ENCODE data around the gene TUBB.

DNA sequence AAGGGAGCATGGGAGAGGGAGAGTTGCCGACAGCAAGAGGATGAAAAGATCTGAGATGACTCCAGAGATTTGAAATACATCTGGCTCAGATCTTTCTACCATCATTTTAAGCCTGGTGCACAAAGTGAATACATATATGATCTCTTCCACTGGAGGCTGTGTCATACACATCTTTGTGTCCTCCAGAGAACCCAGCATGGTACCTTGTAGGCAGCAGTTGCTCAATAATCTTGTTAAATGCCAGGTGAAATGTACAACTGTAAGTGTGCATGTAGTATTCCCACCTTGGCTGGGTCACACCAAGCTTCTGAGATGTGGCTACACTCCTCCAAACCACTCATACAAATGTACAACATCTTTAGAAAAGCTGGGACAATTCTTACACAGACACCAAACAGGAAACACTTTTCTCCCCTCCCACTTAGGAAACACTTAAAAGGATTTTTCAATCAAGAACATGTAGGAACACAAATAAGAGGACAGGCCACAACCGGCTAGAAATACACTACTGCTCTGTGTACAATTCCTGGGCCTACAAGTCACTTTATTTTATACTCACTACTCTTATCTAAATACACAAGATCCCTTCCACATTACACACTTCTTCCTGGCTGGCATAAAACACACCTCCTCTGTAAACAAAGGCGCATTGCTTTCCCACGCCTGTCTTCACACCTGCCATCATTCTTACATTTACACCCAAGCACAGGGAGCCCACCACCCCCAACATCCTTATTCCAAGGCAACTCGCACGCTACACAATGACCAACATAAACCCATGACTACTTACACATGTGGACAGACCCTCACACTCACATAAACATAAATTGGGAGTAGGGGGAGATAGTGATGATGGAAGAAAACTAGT lies 28.0 kb downstream of the TUBB start:
- TF ChIP-seq, protein P1, sequence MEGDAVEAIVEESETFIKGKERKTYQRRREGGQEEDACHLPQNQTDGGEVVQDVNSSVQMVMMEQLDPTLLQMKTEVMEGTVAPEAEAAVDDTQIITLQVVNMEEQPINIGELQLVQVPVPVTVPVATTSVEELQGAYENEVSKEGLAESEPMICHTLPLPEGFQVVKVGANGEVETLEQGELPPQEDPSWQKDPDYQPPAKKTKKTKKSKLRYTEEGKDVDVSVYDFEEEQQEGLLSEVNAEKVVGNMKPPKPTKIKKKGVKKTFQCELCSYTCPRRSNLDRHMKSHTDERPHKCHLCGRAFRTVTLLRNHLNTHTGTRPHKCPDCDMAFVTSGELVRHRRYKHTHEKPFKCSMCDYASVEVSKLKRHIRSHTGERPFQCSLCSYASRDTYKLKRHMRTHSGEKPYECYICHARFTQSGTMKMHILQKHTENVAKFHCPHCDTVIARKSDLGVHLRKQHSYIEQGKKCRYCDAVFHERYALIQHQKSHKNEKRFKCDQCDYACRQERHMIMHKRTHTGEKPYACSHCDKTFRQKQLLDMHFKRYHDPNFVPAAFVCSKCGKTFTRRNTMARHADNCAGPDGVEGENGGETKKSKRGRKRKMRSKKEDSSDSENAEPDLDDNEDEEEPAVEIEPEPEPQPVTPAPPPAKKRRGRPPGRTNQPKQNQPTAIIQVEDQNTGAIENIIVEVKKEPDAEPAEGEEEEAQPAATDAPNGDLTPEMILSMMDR (IDR thresholded peaks at IDR 0.05) = no peak
- TF ChIP-seq EZH2 (IDR thresholded peaks at IDR 0.05; ENCODE audit: borderline replicate concordance, insufficient read depth, low read depth, low read length, poor library complexity, severe bottlenecking) = no peak

Data from B cell (primary cell).